ENCODE measurements around the gene MXI1.

Gene MXI1

GRCh38 chr10:110203500-110204455 is 3.6 kb upstream of the MXI1 start:
- Mint-ChIP-seq H3K27me3 (peaks cover 59% of the 10 kb centered on the region), H3K9me3 (no peaks in the 10 kb centered on the region), H3K36me3 (no peaks in the 10 kb centered on the region), H3K27ac (no peak overlapping the region), H3K4me3 (no peak overlapping the region), H3K4me1 (peaks cover 24% of the 10 kb centered on the region)
- DNase-seq = no peak
- CTCF ChIA-PET = interaction anchor here (0.8 to 6.1 kb wide), 3 partner anchors 76 to 295 kb away, joined by 3 to 54 read pairs (median 3); no protein-coding TSS in a partner anchor

DNA sequence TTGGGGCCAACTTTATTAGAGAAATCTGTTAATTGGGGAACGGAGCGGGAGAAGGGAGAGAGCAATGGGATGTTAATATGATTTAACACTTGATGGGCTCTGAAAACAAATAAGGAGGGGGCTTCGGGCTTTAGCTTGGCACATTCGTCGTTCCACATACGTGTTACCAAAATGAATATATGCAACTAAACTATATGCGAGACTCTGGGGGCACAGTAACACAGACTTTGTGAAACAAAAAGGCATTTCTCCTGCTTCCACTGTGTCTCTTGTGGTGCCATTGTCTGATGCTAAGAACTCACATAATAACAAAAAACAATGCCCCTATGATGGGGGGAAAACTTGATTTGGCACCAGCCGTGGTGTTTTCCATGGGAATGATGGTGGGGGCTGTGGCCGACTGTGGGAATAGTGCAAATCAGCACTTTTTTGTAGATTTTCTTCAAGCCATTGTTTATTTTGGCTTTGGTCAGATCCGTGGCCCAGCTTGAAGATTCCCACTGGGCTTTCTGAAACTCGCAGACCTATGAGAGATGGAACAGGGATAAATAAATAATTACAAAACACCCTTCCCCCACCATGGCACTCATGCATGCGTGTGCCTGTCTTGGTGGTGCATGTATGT is 2.2 kb upstream of the MXI1 start:
- peaks cover 2% of the 10 kb centered on the region for H3K36me3 Mint-ChIP-seq

GRCh38 chr10:110207805-110208613 is 604 bp downstream of the MXI1 start:
- Mint-ChIP-seq H3K27ac (peak overlapping the region; percentile 97), H3K4me1 (peaks cover 41% of the 10 kb centered on the region), H3K36me3 (peaks cover 8% of the 10 kb centered on the region), H3K9me3 (no peaks in the 10 kb centered on the region), H3K27me3 (peaks cover 43% of the 10 kb centered on the region), H3K4me3 (peak overlapping the region; percentile 84)
- peak; percentile 75 for DNase-seq
- CTCF ChIA-PET = interaction anchor here (0.6 to 7.0 kb wide), 13 partner anchors 9 to 230 kb away, joined by 3 to 70 read pairs (median 4); partner anchors contain the start of gene SMNDC1

More for the DNA sequence above, 2.2 kb upstream of the MXI1 start:
- Mint-ChIP-seq H3K27ac (no peak overlapping the region), H3K4me1 (peaks cover 26% of the 10 kb centered on the region), H3K27me3 (peaks cover 57% of the 10 kb centered on the region), H3K9me3 (no peaks in the 10 kb centered on the region), H3K4me3 (no peak overlapping the region)
- no peak for DNase-seq
- CTCF ChIA-PET = interaction anchor here (0.6 to 6.1 kb wide), 9 partner anchors 10 to 321 kb away, joined by 3 to 54 read pairs (median 4); no protein-coding TSS in a partner anchor

GRCh38 chr10:110208614-110209453 is 1.4 kb downstream of the MXI1 start:
- peaks cover 34% of the 10 kb centered on the region for H3K27me3 Mint-ChIP-seq
- peaks cover 50% of the 10 kb centered on the region for H3K4me1 Mint-ChIP-seq
- CTCF ChIA-PET = interaction anchor here (0.6 to 7.0 kb wide), 15 partner anchors 10 to 306 kb away, joined by 3 to 70 read pairs (median 4); partner anchors contain the start of gene SMNDC1
- peak; percentile 54 for DNase-seq
- H3K4me3 Mint-ChIP-seq = peak overlapping the region; percentile 84
- peaks cover 13% of the 10 kb centered on the region for H3K36me3 Mint-ChIP-seq
- H3K27ac Mint-ChIP-seq = peak overlapping the region; percentile 97
- H3K9me3 Mint-ChIP-seq = no peaks in the 10 kb centered on the region

DNA sequence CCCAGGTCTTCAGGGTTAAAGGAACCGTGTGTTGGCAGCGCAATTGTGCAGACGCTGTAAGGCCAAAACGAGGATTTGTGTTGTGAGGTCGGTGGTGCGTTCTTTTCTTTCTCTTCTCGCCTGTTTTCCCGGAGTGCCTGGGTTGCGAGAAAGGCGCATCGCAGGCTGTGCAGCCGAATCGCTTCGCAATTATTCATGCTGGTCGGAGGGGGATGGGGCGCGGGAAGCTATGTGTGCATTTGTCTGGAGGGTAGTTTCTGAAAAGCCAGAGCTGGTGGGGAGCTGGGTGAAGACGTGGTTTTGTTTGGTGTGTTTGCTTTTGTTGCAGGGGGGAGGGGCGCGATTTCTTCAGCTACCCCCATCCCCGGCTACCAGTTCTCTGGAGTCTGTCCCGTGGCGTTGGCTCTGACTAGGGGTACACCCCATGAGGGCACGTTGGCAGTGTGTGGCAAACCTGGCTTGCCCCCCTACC is 2.1 kb downstream of the MXI1 start:
- Mint-ChIP-seq H3K36me3 (peaks cover 13% of the 10 kb centered on the region), H3K27ac (peak overlapping the region; percentile 97), H3K27me3 (peaks cover 29% of the 10 kb centered on the region), H3K4me1 (peaks cover 56% of the 10 kb centered on the region), H3K9me3 (no peaks in the 10 kb centered on the region), H3K4me3 (peak overlapping the region; percentile 84)
- CTCF ChIA-PET = interaction anchor here (0.6 to 7.0 kb wide), 9 partner anchors 10 to 307 kb away, joined by 3 to 70 read pairs (median 18); partner anchors contain the start of gene SMNDC1
- DNase-seq = peak; percentile 86

DNA sequence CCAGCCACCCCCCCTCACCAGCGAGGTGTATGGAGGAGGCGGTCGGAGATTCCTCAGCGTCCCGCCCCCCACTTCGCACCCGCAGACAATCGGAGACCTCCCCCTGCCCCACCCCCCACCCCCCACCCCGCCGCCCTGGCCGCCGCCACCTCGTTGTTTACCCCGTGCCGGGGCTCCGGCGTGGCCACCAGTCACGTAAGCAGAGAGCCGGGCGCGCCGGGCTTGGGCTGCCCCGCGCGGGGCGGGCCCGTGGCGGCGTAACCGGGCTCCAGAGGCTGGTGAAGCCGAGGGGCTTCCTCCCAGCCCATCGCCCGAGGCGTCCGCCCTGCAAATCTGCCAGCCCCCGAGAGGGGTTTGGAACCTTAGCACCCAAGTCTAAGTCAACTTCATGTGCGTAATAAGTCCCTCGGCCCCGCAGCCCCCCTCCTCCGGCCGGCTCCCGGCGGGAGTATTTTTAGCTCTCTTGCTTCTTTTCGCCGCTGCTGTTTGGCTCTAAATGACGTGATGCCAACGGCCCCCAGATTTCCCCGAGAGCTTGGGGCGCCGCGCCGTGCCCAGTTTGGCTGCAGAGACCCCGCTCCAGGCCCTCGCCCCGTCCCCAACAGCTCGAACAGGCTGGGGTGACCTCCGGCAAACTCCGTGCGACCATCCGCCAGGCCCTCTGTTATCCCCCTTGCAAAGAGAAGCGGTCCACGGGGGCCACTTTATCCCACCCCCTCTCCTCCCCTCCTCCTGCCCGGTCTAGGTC is 2.7 kb downstream of the MXI1 start:
- peaks cover 24% of the 10 kb centered on the region for H3K27me3 Mint-ChIP-seq
- no peaks in the 10 kb centered on the region for H3K9me3 Mint-ChIP-seq
- H3K4me3 Mint-ChIP-seq = peak overlapping the region; percentile 93
- H3K36me3 Mint-ChIP-seq = peaks cover 13% of the 10 kb centered on the region
- H3K4me1 Mint-ChIP-seq = peaks cover 60% of the 10 kb centered on the region
- DNase-seq = no peak
- peak overlapping the region; percentile 97 for H3K27ac Mint-ChIP-seq
- CTCF ChIA-PET = interaction anchor here (1.0 to 7.0 kb wide), 6 partner anchors 9 to 129 kb away, joined by 3 to 70 read pairs (median 24); partner anchors contain the start of gene SMNDC1

GRCh38 chr10:110210674-110211464 is 3.5 kb downstream of the MXI1 start:
- Mint-ChIP-seq H3K9me3 (no peaks in the 10 kb centered on the region), H3K27ac (peak overlapping the region; percentile 97), H3K36me3 (peaks cover 16% of the 10 kb centered on the region), H3K4me1 (peaks cover 62% of the 10 kb centered on the region), H3K27me3 (peaks cover 20% of the 10 kb centered on the region), H3K4me3 (peak overlapping the region; percentile 93)
- DNase-seq = peak; percentile 95
- CTCF ChIA-PET = interaction anchor here (0.6 to 7.0 kb wide), 7 partner anchors 9 to 130 kb away, joined by 3 to 70 read pairs (median 14); partner anchors contain the start of gene SMNDC1

- Mint-ChIP-seq H3K4me1 (peaks cover 62% of the 10 kb centered on the region), H3K36me3 (peaks cover 16% of the 10 kb centered on the region), H3K27me3 (peaks cover 14% of the 10 kb centered on the region), H3K4me3 (peak overlapping the region; percentile 93), H3K27ac (peak overlapping the region; percentile 97), H3K9me3 (no peaks in the 10 kb centered on the region)
- DNase-seq = no peak
- CTCF ChIA-PET = interaction anchor here (0.6 to 7.0 kb wide), 9 partner anchors 8 to 327 kb away, joined by 3 to 70 read pairs (median 8); no protein-coding TSS in a partner anchor
Observed at GRCh38 chr10:110211465-110211843, 4.0 kb downstream of the MXI1 start.

DNA sequence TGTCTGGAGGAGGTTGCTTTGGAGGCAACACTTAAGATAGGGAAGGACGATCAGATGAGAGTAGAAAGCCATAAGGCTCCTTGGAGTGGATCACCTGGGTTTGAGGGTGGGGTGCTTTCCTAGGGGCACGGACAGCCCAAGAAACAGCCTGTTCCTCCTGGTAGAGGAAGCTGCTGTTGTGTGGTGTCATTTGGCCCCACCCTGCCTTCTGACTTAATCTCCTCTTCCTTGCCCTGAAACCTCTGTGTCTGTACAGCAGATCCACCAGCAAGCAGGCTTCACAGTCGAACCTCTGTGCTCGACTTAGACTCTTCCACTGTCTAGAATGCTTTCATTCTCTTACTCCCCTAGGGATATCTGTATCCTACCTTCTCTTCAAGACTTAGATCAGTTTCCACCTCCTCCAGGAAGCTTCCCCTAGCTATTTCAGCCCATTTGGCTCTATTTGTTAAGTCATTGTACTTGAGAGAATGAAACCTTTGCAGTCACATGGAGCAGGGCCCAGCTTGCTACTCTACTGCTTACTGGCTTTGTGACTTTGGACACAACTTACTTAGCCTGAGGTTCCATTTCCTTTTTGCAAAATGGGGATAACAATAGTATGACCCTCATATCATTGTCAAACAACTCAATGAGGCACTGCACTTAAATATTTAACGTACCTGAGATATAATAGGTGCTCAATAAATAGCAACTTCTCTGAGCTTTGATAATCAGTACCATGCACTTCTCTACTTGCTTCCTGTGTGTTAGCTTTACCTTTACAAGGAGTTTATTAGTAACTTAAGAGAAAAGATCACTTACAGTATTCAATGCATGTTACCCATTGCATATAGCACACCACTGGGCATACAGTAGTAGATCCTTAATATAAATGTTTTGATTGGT is 5.0 kb downstream of the MXI1 start:
- peaks cover 59% of the 10 kb centered on the region for H3K4me1 Mint-ChIP-seq
- H3K9me3 Mint-ChIP-seq = no peaks in the 10 kb centered on the region
- peak overlapping the region; percentile 97 for H3K27ac Mint-ChIP-seq
- peaks cover 20% of the 10 kb centered on the region for H3K36me3 Mint-ChIP-seq
- H3K4me3 Mint-ChIP-seq = peak overlapping the region; percentile 93
- peak; percentile 78 for DNase-seq
- H3K27me3 Mint-ChIP-seq = peaks cover 5% of the 10 kb centered on the region
- CTCF ChIA-PET = interaction anchor here (0.6 to 7.0 kb wide), 7 partner anchors 7 to 328 kb away, joined by 3 to 70 read pairs (median 8); no protein-coding TSS in a partner anchor

DNA sequence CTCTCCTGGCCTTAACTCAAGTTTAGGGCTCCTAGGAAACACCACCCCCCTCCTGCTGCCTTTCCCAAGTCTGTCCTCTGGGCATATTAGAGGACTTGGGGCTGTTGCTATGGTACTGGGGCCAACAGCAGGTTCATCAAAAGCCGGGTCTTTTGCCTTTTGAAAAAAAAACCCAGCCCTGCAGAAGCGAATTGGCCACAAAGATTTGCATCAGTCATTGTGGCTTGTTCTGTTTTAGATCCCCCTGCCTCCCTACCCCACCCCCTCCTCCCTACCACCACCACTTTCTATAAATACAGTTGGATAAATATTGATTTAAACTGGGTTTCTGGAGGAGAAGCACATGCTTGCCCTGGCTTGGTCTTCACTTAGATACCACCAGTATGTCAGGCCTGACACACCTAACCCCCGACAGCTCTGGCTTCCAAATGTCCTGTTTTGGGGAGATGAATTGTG is 7.0 kb downstream of the MXI1 start:
- Mint-ChIP-seq H3K27me3 (peaks cover 4% of the 10 kb centered on the region), H3K36me3 (peaks cover 27% of the 10 kb centered on the region)

More for the DNA sequence above, 7.0 kb downstream of the MXI1 start:
- peak overlapping the region; percentile 65 for H3K27ac Mint-ChIP-seq
- no peak overlapping the region for H3K4me3 Mint-ChIP-seq
- peaks cover 72% of the 10 kb centered on the region for H3K4me1 Mint-ChIP-seq
- DNase-seq = peak; percentile 47
- CTCF ChIA-PET = interaction anchor here (1.0 to 7.0 kb wide), 2 partner anchors 5 to 76 kb away, joined by 4 to 70 read pairs; no protein-coding TSS in a partner anchor
- no peaks in the 10 kb centered on the region for H3K9me3 Mint-ChIP-seq
